Astrocyte (in vitro differentiated cells and primary cell): ENCODE data around the gene PARP9. TPM values are rescaled to one million over a fixed set of nuclear protein-coding genes. Genes with fewer than 3 reads are reported as not detected.

ENCODE experiments used
- DNase-seq: peaks from one replicate; pipeline ENCODE4 v3.0.0-alpha.2; 2010; ENCODE audit warnings: low read depth
- FAIRE-seq: peaks from 2 replicates; lab custom pipeline; 2011; peaks lifted over from hg19 to GRCh38; lab: Jason Lieb, UNC
- H2AFZ ChIP-seq: 2 replicates; pipeline ENCODE4 v1.6.0; 2012; ENCODE audit warnings: low read depth, low read length, inconsistent platforms
- H3K27ac ChIP-seq: 2 replicates; pipeline ENCODE4 v1.5.1; 2011; ENCODE audit warnings: low read depth, low read length, inconsistent platforms
- H3K27me3 ChIP-seq: 2 replicates; pipeline ENCODE4 v1.6.0; 2011; ENCODE audit warnings: low read length, inconsistent platforms; ENCODE audit not compliant: insufficient read depth
- H3K36me3 ChIP-seq: 2 replicates; pipeline ENCODE4 v1.5.1; 2011; ENCODE audit warnings: low read length, inconsistent platforms; ENCODE audit not compliant: insufficient read depth
- H3K4me1 ChIP-seq: 2 replicates; pipeline ENCODE4 v1.5.1; 2011; ENCODE audit warnings: low read length, inconsistent platforms; ENCODE audit not compliant: insufficient read depth
- H3K4me2 ChIP-seq: 2 replicates; pipeline ENCODE4 v1.6.0; 2012; ENCODE audit warnings: low read length, inconsistent platforms
- H3K4me3 ChIP-seq: 2 replicates; pipeline ENCODE4 v1.5.1; 2011; ENCODE audit warnings: low read depth, mild to moderate bottlenecking, low read length, inconsistent platforms; ENCODE audit not compliant: insufficient read depth
- H3K79me2 ChIP-seq: 2 replicates; pipeline ENCODE4 v1.6.0; 2012; ENCODE audit warnings: mild to moderate bottlenecking, low read length, inconsistent platforms; ENCODE audit not compliant: insufficient read depth
- H3K9ac ChIP-seq: 2 replicates; pipeline ENCODE4 v1.6.0; 2012; ENCODE audit warnings: mild to moderate bottlenecking, low read length, inconsistent platforms
- H3K9me3 ChIP-seq: 2 replicates; pipeline ENCODE4 v1.5.1; 2012; ENCODE audit warnings: low read depth, mild to moderate bottlenecking, low read length, inconsistent platforms; ENCODE audit not compliant: insufficient read depth
- H4K20me1 ChIP-seq: 2 replicates; pipeline ENCODE4 v1.6.0; 2012; ENCODE audit warnings: low read length, inconsistent platforms; ENCODE audit not compliant: insufficient read depth
- H3K27ac Mint-ChIP-seq: one replicate; pipeline ENCODE4 v1.8.0; 2021; ENCODE audit warnings: mild to moderate bottlenecking, mixed read lengths; ENCODE audit not compliant: unreplicated experiment
- H3K27me3 Mint-ChIP-seq: one replicate; pipeline ENCODE4 v1.8.0; 2021; ENCODE audit warnings: low read depth, mixed read lengths; ENCODE audit not compliant: unreplicated experiment
- H3K36me3 Mint-ChIP-seq: one replicate; pipeline ENCODE4 v1.8.0; 2021; ENCODE audit warnings: low read depth, mixed read lengths; ENCODE audit not compliant: unreplicated experiment
- H3K4me1 Mint-ChIP-seq: one replicate; pipeline ENCODE4 v1.8.0; 2021; ENCODE audit warnings: low read depth, mixed read lengths; ENCODE audit not compliant: unreplicated experiment
- H3K4me3 Mint-ChIP-seq: one replicate; pipeline ENCODE4 v1.8.0; 2021; ENCODE audit warnings: mild to moderate bottlenecking, moderate library complexity, mixed read lengths; ENCODE audit not compliant: unreplicated experiment
- H3K9me3 Mint-ChIP-seq: one replicate; pipeline ENCODE4 v1.8.0; 2021; ENCODE audit warnings: mild to moderate bottlenecking, mixed read lengths; ENCODE audit not compliant: unreplicated experiment
- CTCF ChIP-seq: IDR thresholded peaks from 2 replicates; pipeline ENCODE4 v1.5.1; 2011; ENCODE audit warnings: low read depth, mild to moderate bottlenecking, inconsistent platforms, low read length, moderate library complexity; ENCODE audit not compliant: insufficient read depth
- EZH2 ChIP-seq: IDR thresholded peaks from 2 replicates; pipeline ENCODE4 v1.6.1; 2012; ENCODE audit warnings: mild to moderate bottlenecking, low read length, inconsistent platforms; ENCODE audit not compliant: insufficient read depth
- total RNA-seq: library from RNA; stranded (reverse); gene quantifications from 2 replicates; pipeline ENCODE4 v1.2.1, GENCODE V29; 2021

The PARP9 gene
- total RNA-seq, 1 donor from 2014 or later: 74.1 TPM

- Histone ChIP-seq H4K20me1 (no peaks in the 10 kb centered on the region), H3K27ac (no peak overlapping the region), H3K9me3 (no peaks in the 10 kb centered on the region), H3K4me3 (no peak overlapping the region), H3K4me2 (no peak overlapping the region), H3K36me3 (no peaks in the 10 kb centered on the region), H3K27me3 (no peaks in the 10 kb centered on the region), H2AFZ (no peak overlapping the region), H3K9ac (no peak overlapping the region), H3K4me1 (no peaks in the 10 kb centered on the region), H3K79me2 (no peaks in the 10 kb centered on the region)
- Mint-ChIP-seq H3K27me3 (peaks cover 2% of the 10 kb centered on the region), H3K9me3 (peaks cover 4% of the 10 kb centered on the region), H3K4me1 (no peaks in the 10 kb centered on the region), H3K27ac (no peak overlapping the region), H3K36me3 (no peaks in the 10 kb centered on the region), H3K4me3 (no peak overlapping the region)
- no peak for TF ChIP-seq CTCF
- TF ChIP-seq EZH2: no peak
- no peak for DNase-seq
- no peak for FAIRE-seq
Observed at GRCh38 chr3:122598151-122598550, 34.1 kb upstream of the PARP9 start.

- FAIRE-seq (no peak), DNase-seq (no peak)
- no peaks in the 10 kb centered on the region for H4K20me1 ChIP-seq
- no peaks in the 10 kb centered on the region for H3K4me1 ChIP-seq
- H3K9me3 ChIP-seq: no peaks in the 10 kb centered on the region
- H3K27ac ChIP-seq: no peak overlapping the region
- H3K27ac Mint-ChIP-seq: no peak overlapping the region
- H3K36me3 ChIP-seq: no peaks in the 10 kb centered on the region
- H3K4me2 ChIP-seq: no peak overlapping the region
- no peaks in the 10 kb centered on the region for H3K4me1 Mint-ChIP-seq
- no peaks in the 10 kb centered on the region for H3K27me3 Mint-ChIP-seq
- H3K79me2 ChIP-seq: no peaks in the 10 kb centered on the region
- H3K4me3 ChIP-seq: no peak overlapping the region
- no peak overlapping the region for H3K4me3 Mint-ChIP-seq
- TF ChIP-seq EZH2 (no peak), CTCF (no peak)
- H3K9me3 Mint-ChIP-seq: peaks cover 4% of the 10 kb centered on the region
- H2AFZ ChIP-seq: no peak overlapping the region
- no peak overlapping the region for H3K9ac ChIP-seq
- no peaks in the 10 kb centered on the region for H3K36me3 Mint-ChIP-seq
- no peaks in the 10 kb centered on the region for H3K27me3 ChIP-seq
Observed at GRCh38 chr3:122594025-122594424, 29.9 kb upstream of the PARP9 start.

GRCh38 chr3:122590610-122591009 is 26.5 kb upstream of the PARP9 start:
- FAIRE-seq (no peak), DNase-seq (no peak)
- Mint-ChIP-seq H3K36me3 (no peaks in the 10 kb centered on the region), H3K27ac (no peak overlapping the region), H3K4me1 (no peaks in the 10 kb centered on the region), H3K9me3 (no peaks in the 10 kb centered on the region), H3K27me3 (no peaks in the 10 kb centered on the region), H3K4me3 (no peak overlapping the region)
- Histone ChIP-seq H4K20me1 (no peaks in the 10 kb centered on the region), H3K36me3 (no peaks in the 10 kb centered on the region), H3K9me3 (no peaks in the 10 kb centered on the region), H2AFZ (no peak overlapping the region), H3K27ac (no peak overlapping the region), H3K4me1 (no peaks in the 10 kb centered on the region), H3K4me3 (no peak overlapping the region), H3K27me3 (no peaks in the 10 kb centered on the region), H3K4me2 (no peak overlapping the region), H3K79me2 (no peaks in the 10 kb centered on the region), H3K9ac (no peak overlapping the region)
- TF ChIP-seq EZH2 (no peak), CTCF (no peak)
